GM12878 (cell line): Measurements from ENCODE around the gene SETD2.

Experiments used
- CEBPZ ChIP-seq: fragments of 150-350 bp; IDR thresholded peaks from 2 replicates; pipeline ENCODE4 v1.6.1; 2016; ENCODE audit warnings: low read depth, low read length
- CTCF ChIP-seq, 3 experiments: IDR thresholded peaks in 2 of 3; conservative IDR thresholded peaks in 1 of 3; 2 replicates each; pipeline ENCODE4 v1.5.1; 2011; ENCODE audit warnings: low read depth in 3 of 3, low read length in 3 of 3, mild to moderate bottlenecking in 3 of 3, control low read depth in 2 of 3, moderate library complexity in 2 of 3, inconsistent platforms in 1 of 3, mixed read lengths in 1 of 3; ENCODE audit not compliant: control insufficient read depth in 2 of 3, insufficient read depth in 1 of 3; ENCODE audit errors: extremely low read depth in 1 of 3
- GATAD2B ChIP-seq: fragments of 450-650 bp; conservative IDR thresholded peaks from 2 replicates; pipeline ENCODE4 v1.6.1; 2017; ENCODE audit warnings: low read depth, mild to moderate bottlenecking, moderate library complexity
- POLR2AphosphoS5 ChIP-seq: IDR thresholded peaks from 2 replicates; pipeline ENCODE4 v1.6.1; 2011; ENCODE audit warnings: mild to moderate bottlenecking, low read length, inconsistent platforms
- RFX5 ChIP-seq: IDR thresholded peaks from 2 replicates; pipeline ENCODE4 v1.6.1; 2011; ENCODE audit warnings: low read depth, low read length, improper control_type of control experiment
- TBL1XR1 ChIP-seq: IDR thresholded peaks from 2 replicates; pipeline ENCODE4 v1.6.1; 2012; ENCODE audit warnings: low read depth, low read length, improper control_type of control experiment
- USF2 ChIP-seq: IDR thresholded peaks from 2 replicates; pipeline ENCODE4 v1.6.1; 2011; ENCODE audit warnings: low read depth, low read length, improper control_type of control experiment, borderline replicate concordance
- ZBTB33 ChIP-seq: fragments of 450-650 bp; IDR thresholded peaks from 2 replicates; pipeline ENCODE4 v1.6.1; 2017; ENCODE audit warnings: mild to moderate bottlenecking
- ZNF24 ChIP-seq: fragments of 450-650 bp; IDR thresholded peaks from 2 replicates; pipeline ENCODE4 v1.6.1; 2017; ENCODE audit warnings: antibody characterized with exemption, mild to moderate bottlenecking

- TF ChIP-seq POLR2AphosphoS5: no peak
- TF ChIP-seq CEBPZ: no peak
- TF ChIP-seq RFX5: no peak
- TF ChIP-seq GATAD2B: no peak
- no peak for TF ChIP-seq CTCF (IDR thresholded peaks at IDR 0.05 in 2 of 3, conservative IDR thresholded peaks at IDR 0.05 in 1 of 3; ENCODE audit: control insufficient read depth in 2 of 3, extremely low read depth in 1 of 3, insufficient read depth in 1 of 3, low read depth in 3 of 3, low read length in 3 of 3)
- no peak for TF ChIP-seq ZNF24
- no peak for TF ChIP-seq ZBTB33
- no peak for TF ChIP-seq TBL1XR1
- no peak for TF ChIP-seq USF2
Observed at GRCh38 chr3:47197287-47197686, 33.4 kb upstream of the SETD2 start.
